LNCAP (cell line): ENCODE measurements around the gene C2CD2L.

Experiments
- TF ChIP-seq, protein P1 (sequence below): fragments of 450-650 bp; IDR thresholded peaks from 2 replicates; pipeline ENCODE4 v1.5.1; 2017; ENCODE audit warnings: mild to moderate bottlenecking

C2CD2L gene

DNA sequence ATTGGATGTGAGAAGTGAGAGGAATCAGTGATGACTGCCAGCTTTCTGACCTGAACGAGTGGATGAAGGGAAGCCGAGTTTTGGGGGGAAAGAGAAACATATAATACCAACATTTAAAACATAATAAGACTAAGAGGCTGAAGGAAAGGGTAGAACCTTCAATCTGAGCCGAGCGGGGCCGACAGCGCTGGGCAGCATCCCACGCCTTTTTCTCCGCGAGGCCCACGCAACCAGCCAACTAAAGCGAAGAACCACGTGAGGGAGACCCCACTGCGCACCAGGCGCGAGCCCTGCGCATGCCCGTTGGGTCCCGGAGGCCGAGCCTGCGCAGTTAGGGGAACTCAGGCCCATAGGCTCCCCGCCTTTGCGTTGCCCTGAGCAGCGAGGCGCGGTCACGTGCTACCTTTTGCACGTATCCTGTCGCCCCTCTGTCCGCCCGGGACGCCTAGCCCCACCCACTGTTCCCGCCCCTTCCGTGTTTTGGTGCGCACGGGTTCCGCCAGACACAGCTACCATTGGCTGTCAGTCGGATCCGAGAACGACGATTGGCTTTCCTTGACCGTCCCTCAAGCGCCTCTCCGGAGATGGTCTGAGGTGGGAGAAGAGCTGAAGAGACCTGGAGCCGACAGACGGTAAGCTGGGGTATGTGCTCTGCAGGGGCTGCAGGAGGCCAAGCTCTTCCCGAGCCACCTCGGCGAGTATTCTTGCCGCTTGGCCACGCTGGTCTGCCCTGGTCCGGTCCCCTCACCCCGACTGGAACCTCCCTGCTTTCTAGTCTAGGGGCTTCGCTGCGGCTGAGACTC is 14.1 kb downstream of the C2CD2L start, which contains the start of gene HINFP:
Gene HINFP, plus strand, starts transcription at position 573 of the 803 bp plus-strand sequence. CDS start 5,365 bp downstream, outside the sequence.
- TF ChIP-seq, protein P1, sequence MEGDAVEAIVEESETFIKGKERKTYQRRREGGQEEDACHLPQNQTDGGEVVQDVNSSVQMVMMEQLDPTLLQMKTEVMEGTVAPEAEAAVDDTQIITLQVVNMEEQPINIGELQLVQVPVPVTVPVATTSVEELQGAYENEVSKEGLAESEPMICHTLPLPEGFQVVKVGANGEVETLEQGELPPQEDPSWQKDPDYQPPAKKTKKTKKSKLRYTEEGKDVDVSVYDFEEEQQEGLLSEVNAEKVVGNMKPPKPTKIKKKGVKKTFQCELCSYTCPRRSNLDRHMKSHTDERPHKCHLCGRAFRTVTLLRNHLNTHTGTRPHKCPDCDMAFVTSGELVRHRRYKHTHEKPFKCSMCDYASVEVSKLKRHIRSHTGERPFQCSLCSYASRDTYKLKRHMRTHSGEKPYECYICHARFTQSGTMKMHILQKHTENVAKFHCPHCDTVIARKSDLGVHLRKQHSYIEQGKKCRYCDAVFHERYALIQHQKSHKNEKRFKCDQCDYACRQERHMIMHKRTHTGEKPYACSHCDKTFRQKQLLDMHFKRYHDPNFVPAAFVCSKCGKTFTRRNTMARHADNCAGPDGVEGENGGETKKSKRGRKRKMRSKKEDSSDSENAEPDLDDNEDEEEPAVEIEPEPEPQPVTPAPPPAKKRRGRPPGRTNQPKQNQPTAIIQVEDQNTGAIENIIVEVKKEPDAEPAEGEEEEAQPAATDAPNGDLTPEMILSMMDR: no peak

DNA sequence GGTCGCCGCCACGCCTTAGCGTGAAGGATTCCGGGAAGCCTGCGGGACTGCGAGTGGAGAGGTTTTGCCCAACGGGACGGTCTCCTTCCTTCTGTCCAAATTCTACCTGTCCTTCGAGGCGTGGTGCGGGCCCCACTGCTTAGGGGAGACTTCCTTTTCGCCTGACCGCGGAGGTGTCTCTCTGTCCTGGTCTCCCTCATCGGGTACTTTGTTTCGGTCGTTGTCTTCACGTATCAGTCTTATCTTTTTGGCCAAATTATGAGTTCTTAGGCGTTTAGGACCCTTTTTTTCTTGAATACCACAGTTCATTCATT is 14.6 kb downstream of the C2CD2L start:
- TF ChIP-seq, protein P1: no peak

DNA sequence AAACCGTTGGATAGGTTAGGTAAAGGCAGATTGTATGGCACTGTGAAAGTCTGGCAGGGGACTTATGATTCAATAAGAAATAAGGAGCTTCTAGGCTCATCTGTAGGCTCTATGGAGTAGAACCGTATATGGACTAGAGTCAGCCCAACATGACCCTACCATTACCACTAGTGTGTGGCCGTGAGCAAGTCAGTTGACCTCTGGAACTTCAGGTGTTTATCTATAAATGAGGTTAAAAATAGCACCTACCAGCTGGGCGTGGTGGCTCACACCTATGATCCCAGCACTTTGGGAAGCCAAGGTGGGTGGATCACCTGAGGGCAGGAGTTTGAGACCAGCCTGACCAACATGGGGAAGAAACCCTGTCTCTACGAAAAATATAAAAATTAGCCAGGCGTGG is 18.7 kb downstream of the C2CD2L start:
- TF ChIP-seq, protein P1: no peak

DNA sequence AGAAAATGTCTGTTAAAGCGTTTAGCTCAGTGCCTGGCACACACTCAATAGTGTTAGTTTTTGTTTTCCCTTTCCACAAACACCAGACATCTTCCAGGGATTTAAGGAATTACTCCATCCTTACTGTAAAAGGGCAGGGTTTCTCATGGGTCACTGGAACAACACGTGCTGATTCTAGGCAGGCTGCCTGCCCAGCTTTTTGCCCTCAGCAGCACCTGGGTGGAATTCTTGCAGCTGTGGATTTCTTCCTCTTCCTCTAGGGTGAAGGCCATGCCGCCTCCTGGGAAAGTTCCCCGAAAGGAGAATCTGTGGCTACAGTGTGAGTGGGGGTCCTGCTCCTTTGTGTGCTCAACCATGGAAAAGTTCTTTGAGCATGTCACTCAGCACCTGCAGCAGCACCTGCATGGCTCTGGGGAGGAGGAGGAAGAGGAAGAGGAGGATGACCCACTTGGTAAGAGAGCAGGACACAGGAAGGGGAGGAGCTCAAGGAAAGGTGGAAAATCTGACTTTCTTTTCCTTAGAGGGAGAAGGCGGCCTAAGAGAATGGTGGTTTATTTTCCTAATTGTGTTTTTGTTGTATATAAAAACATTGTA is 19.6 kb downstream of the C2CD2L start:
- TF ChIP-seq, protein P1: no peak

DNA sequence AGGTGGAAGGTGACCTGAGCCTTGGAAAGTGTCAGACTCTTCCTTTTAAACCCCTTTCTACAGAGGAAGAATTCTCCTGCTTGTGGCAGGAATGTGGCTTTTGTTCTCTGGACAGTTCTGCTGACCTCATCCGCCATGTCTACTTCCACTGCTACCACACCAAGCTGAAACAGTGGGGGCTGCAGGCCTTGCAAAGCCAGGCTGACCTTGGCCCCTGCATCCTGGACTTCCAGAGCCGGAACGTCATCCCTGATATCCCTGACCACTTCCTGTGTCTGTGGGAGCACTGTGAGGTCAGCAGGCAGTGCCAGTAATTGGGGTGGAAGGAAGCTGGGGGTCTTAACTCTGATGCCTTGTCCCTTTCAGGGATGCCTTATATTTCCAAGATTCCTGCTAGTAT is 23.5 kb downstream of the C2CD2L start:
- TF ChIP-seq, protein P1: no peak

DNA sequence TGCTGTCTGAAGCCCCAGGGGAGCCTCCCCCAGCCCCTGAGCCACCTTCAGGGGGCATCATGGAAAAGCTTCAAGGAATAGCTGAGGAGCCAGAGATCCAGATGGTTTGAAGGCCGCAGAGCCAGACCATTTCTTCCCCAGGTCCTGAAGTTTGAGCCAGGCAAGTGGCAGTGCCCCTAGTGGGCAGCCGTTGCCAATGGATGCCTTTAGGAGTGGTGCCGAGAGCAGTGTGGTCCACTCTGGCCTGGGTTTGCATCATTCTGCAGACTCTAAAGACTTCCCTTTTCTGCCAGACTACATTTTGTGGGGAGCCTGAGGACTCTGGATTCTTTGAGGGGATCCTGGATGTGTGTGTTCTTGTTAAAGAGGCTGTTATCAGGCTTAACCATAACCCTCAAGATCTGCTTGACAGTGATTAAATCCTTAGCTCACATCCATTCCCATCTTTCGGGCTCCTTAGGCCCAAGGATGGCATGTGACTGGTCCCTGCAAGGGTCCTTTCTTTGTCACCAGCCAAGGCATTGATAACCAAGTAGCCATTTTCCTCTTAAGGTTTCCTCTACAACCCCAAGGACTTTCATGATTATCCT is 27.3 kb downstream of the C2CD2L start:
- TF ChIP-seq, protein P1: peak; percentile 56

DNA sequence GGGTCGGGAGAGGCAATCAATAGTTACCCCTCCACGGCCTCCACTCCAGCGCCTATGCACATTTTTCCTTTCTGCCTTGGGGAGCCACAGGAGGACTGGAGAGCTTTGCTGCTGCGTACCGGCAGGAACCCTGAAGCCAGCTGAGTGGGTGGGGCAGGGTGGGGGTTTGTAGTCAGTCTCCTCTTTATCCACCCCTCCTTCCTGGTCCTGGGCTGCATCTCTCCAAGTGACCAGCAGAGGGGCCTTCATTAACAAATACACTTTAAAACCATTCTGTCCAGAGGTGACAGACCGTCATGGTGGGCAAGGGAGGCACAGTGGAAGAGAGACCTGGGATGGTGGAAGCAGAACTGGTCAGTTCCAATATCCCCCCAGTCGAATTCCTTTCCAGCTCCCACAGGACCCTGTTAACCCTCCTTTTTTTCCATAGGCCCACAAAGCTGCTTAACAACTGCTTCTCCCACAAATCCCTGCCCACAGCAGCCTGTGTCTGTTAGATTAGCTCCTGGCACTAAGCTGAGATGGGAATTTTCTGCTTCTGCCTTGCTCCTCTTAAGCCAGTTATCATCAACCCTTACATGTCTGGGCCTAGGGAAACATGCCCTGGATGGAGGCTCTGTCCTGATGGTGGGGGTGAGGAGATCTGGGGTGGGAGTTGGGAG is 37.8 kb downstream of the C2CD2L start:
- TF ChIP-seq, protein P1: peak; percentile 60
